ENCODE data around the gene E2F4. TPM values are rescaled to one million over a fixed set of nuclear protein-coding genes. Genes with fewer than 3 reads are reported as not detected.
A peak's percentile ranks its signal among the peaks of the same experiment; 100 is the strongest.

Gene E2F4
- total and polyA plus RNA-seq, 2 of the 13 experiments (the other 11 are each of a cell fraction or from before 2014, with no cell fraction given), result 84.8 to 91.2 TPM

DNA sequence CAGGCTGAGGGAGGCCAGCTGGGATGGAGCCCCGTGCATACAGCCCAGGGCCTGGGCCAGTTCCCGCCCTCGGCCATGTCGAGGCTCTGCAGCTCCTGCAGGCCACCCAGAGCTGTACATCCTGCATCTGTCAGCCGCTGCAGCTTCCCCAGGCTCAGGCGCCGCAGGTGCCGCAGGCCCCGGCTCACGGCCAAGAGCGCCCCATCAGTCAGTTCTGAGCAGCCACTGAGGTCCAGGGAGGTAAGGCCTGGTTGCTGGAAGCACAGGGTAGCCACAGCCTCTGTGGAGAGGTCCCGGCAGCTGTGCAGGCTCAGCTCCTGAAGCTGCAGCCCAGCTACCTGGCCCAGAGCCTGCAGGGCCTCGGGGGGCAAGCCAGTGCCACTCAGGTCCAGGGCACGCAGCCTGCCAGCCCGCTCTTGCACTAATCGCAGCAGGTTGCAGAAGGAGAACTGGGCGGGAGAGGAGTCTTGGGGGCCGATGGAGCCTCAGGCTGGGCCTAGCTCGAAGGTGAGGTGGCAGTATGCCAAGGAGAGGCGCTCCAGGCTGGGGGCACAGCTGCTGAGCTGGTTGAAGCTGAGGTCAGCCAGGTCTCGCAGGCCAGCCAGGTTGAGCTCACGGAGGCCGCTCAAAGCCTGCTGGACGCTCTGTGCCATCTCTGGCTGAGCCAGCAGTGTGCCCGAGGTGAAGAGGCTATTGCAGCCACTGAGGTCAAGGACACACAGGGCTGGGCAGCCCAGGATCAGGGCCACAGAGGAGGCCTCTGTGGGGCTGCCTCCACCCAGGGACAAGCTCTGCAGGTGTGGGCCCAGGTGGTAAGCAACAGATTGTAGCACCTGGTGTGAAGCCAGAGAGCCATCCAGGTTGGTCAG lies 18.3 kb downstream of the E2F4 start (continued):
- TF ChIP-seq NKX3-1 (CRISPR knock-in tag; IDR thresholded peaks at IDR 0.05) (no peak), ZNF383 (CRISPR knock-in tag; IDR thresholded peaks at IDR 0.05; ENCODE audit: borderline replicate concordance) (no peak), ERF (CRISPR knock-in tag; IDR thresholded peaks at IDR 0.05) (no peak), NFRKB (IDR thresholded peaks at IDR 0.05) (no peak), IRF1 (CRISPR knock-in tag; IDR thresholded peaks at IDR 0.05; ENCODE audit: low read depth) (no peak), YEATS4 (CRISPR knock-in tag; IDR thresholded peaks at IDR 0.05; ENCODE audit: borderline replicate concordance) (no peak), ZNF34 (CRISPR knock-in tag; IDR thresholded peaks at IDR 0.05; ENCODE audit: borderline replicate concordance) (no peak), ZFP62 (CRISPR knock-in tag; IDR thresholded peaks at IDR 0.05) (no peak), ZNF33B (CRISPR knock-in tag; IDR thresholded peaks at IDR 0.05) (0 out of 2 replicates have a peak, but pooled peaks have one; percentile 70), GFI1 (CRISPR knock-in tag; IDR thresholded peaks at IDR 0.05; ENCODE audit: borderline replicate concordance) (no peak), PBX2 (CRISPR knock-in tag; IDR thresholded peaks at IDR 0.05) (no peak), FOXJ3 (CRISPR knock-in tag; IDR thresholded peaks at IDR 0.05; ENCODE audit: borderline replicate concordance) (no peak)
- TF ChIP-seq, protein P1, sequence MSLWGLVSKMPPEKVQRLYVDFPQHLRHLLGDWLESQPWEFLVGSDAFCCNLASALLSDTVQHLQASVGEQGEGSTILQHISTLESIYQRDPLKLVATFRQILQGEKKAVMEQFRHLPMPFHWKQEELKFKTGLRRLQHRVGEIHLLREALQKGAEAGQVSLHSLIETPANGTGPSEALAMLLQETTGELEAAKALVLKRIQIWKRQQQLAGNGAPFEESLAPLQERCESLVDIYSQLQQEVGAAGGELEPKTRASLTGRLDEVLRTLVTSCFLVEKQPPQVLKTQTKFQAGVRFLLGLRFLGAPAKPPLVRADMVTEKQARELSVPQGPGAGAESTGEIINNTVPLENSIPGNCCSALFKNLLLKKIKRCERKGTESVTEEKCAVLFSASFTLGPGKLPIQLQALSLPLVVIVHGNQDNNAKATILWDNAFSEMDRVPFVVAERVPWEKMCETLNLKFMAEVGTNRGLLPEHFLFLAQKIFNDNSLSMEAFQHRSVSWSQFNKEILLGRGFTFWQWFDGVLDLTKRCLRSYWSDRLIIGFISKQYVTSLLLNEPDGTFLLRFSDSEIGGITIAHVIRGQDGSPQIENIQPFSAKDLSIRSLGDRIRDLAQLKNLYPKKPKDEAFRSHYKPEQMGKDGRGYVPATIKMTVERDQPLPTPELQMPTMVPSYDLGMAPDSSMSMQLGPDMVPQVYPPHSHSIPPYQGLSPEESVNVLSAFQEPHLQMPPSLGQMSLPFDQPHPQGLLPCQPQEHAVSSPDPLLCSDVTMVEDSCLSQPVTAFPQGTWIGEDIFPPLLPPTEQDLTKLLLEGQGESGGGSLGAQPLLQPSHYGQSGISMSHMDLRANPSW (CRISPR knock-in tag; IDR thresholded peaks at IDR 0.05; ENCODE audit: borderline replicate concordance), result no peak
- TF ChIP-seq, protein P2, sequence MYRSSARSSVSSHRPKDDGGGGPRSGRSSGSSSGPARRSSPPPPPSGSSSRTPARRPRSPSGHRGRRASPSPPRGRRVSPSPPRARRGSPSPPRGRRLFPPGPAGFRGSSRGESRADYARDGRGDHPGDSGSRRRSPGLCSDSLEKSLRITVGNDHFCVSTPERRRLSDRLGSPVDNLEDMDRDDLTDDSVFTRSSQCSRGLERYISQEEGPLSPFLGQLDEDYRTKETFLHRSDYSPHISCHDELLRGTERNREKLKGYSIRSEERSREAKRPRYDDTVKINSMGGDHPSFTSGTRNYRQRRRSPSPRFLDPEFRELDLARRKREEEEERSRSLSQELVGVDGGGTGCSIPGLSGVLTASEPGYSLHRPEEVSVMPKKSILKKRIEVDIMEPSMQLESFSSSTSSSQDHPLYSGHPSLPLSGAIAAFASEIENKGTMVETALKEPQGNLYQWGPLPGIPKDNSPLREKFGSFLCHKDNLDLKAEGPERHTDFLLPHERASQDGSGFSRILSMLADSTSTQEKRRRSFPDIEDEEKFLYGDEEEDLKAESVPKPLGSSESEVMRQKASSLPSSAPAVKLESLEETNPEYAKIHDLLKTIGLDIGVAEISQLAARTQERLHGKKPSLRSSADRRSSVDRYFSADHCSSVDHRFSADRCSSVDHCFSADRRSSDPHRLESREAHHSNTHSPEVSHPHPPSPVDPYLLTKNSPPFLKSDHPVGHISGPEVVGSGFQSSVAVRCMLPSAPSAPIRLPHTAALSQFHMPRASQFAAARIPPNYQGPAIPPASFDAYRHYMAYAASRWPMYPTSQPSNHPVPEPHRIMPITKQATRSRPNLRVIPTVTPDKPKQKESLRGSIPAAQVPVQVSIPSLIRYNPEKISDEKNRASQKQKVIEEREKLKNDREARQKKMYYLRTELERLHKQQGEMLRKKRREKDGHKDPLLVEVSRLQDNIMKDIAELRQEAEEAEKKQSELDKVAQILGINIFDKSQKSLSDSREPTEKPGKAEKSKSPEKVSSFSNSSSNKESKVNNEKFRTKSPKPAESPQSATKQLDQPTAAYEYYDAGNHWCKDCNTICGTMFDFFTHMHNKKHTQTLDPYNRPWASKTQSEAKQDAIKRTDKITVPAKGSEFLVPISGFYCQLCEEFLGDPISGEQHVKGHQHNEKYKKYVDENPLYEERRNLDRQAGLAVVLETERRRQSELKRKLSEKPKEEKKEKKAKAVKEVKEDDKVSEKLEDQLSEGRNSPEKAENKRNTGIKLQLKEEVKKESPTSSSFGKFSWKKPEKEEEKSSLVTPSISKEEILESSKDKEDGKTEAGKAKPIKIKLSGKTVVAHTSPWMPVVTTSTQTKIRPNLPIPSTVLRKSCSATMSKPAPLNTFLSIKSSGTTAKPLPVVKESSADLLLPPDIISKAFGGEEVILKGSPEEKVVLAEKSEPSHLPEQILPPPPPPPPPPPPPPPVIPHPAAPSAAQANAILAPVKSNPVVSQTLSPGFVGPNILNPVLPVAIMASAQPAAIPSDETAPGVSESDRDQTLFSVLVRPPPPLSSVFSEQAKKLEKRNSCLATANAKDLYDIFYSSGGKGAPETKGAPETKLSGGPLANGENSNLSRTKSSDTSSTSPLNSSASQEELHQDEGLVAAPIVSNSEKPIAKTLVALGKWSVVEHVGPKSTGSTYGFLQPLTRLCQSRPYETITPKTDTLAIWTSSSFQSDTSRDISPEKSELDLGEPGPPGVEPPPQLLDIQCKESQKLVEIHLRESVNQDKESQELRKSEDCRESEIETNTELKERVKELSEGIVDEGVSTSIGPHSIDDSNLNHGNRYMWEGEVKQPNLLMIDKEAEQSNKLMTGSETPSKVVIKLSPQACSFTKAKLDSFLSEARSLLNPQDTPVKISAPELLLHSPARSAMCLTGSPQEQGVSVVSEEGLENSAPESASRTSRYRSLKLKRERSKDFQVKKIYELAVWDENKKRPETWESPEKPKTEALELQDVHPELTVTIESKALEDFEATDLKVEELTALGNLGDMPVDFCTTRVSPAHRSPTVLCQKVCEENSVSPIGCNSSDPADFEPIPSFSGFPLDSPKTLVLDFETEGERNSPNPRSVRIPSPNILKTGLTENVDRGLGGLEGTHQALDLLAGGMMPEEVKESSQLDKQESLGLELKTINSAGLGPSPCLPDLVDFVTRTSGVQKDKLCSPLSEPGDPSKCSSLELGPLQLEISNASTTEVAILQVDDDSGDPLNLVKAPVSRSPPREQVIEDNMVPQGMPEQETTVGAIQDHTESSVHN (CRISPR knock-in tag; IDR thresholded peaks at IDR 0.05), result no peak
